SH-SY5Y (cell line): ENCODE results near the gene KCNQ1OT1.

Source experiments
- GATA2 ChIP-seq: IDR thresholded peaks from 2 replicates; pipeline ENCODE4 v1.6.1; 2011; ENCODE audit warnings: mild to moderate bottlenecking, low read depth, low read length
- GATA3 ChIP-seq: IDR thresholded peaks from 2 replicates; pipeline ENCODE4 v1.6.1; 2011; ENCODE audit warnings: low read depth, mild to moderate bottlenecking, low read length, moderate library complexity

KCNQ1OT1 gene

GRCh38 chr11:2661173-2662023, 38.4 kb downstream of the KCNQ1OT1 start:
- TF ChIP-seq GATA3 = no peak
- no peak for TF ChIP-seq GATA2

GRCh38 chr11:2660357-2660939, 39.3 kb downstream of the KCNQ1OT1 start:
- no peak for TF ChIP-seq GATA2
- no peak for TF ChIP-seq GATA3

DNA sequence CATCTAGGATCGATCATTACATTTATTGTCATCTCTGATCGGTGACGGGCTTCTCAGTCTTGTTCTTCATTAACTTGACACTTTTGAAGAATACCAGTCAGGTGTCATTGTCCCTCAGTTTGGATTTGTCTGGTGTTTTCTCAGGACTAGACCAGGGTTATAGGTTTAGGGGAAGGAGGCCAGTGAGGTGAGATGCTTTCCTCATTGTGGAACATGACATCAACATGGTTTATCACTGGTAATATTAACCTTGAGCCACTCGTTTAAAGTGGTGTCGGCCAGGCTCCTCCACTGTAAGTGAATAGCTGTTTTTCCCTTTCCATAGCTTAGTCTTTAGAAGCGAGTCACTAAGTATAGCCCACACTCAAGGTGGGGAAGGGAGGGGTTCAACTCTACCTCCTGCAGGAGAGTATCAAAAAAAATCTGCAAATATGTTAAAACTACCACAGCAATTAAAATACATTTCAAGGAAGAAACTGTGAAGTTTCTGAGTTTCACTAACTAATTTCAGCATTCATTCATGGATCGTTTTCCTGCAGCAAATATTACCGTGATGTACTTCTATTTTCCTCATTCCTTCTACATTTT, 42.0 kb downstream of the KCNQ1OT1 start:
- TF ChIP-seq GATA3 (no peak), GATA2 (no peak)

- TF ChIP-seq GATA2 (no peak), GATA3 (no peak)
Measured at GRCh38 chr11:2656859-2657258, 42.9 kb downstream of the KCNQ1OT1 start.

DNA sequence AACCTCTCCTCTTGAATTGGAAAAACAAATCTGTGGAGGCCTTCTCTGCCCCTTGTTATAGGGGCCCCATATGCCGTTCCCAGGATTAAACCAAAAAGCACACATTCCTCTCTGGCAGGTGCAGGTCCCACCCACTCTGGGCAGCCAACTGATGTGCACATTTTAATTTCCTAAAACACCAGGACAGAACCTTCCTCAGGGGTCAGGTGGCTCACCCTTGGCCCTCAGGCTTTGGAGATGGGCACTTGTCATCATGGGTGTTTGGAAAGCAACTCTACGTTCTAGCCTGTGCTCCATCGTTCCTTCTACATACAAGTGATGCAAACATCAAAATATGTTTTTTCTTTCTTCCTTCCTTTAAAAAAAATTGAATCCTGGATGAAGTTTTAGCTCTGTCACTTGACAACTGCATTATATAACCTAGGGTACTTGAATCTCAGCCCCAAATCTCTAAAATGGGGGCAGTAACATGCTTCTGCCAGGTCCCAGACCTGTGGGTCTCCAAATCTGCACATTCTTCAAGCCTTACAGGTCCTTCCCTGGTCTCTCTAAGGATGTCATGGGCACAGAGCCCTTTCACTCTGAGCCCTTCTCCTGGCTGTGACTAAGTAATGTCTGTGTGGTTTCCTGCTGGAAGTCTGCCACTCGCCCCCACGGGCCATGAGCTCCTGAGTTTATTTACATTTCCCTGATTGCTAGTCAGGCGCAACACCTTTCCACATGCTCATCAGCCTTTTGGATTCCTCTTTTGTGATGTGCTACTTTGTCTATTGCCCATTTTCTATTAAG, 43.8 kb downstream of the KCNQ1OT1 start:
- no peak for TF ChIP-seq GATA3
- no peak for TF ChIP-seq GATA2

DNA sequence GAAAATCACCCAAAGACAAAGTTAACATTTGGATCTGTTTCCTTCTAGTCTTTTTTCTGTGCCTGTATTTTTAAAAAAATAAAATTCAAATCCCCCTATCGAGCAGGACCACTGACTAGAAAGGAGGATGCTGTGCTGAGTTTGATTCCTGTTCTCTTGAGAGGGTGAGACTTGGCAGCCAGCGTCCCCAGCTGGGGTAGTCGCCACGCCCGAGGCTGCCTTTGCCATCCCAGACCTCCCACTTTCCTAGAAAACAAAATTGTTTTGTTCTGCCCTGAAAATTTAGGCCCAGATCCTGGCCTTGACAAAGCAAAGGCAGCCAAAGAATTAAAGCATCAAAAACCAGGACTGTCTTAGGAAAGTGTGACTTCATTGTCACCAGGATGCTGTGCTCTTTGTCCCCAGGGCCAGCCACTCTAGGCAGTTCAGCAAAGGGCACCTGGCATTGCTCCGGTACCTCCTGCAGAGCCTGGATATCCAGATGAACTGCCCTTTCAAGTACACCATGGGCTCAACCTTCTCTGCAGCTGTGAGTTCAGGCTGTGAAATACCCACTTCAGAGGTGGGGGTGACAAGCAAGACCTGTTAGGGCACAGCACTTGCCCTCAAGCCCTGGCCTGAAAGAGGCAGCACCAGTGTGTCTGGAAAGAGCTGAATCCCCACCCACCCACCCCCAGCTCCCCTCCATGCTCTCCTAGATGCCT, 44.6 kb downstream of the KCNQ1OT1 start:
- no peak for TF ChIP-seq GATA3
- no peak for TF ChIP-seq GATA2

DNA sequence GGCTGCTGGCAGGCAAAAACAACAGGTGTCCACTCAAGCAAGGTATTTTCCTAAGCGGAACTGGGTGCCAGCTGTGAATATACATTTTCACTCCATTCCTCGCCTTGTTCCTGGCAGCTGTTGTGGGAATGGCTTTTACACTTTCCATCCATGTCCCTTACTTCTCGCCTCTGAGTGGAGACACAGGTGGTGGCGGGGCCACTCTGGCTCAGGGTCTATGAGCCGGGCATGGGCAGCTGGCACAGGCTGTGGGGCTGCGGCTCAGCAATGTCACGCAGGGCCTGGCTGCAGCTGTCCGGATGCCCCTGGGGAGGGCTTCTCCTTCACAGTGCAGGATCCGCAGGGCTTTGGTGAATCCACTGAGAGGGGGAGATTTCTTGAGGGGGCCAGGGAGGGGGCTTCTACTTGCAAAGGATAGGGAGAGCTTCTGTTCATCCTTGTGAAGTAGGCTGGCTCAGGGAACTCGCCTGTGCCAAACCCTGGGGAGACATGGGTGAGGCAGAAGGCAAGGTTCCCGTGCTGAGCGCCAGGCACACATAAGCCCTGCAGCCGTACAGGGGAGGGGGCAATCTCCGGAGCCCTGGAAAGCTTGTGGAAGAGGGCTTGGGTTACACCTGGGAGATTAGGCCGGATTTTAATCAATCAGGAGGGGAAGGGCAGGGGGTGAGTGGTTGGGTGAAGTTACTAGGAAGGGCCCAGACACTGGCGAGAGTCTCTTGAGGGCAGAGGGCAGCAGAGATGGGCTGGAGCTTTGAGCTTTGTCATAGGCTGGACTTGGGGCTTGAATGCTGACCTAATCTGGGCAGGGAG, 45.7 kb downstream of the KCNQ1OT1 start:
- TF ChIP-seq GATA2 = no peak
- no peak for TF ChIP-seq GATA3

- no peak for TF ChIP-seq GATA2
- no peak for TF ChIP-seq GATA3
Measured at GRCh38 chr11:2653198-2653551, 46.6 kb downstream of the KCNQ1OT1 start.

- TF ChIP-seq GATA3 (no peak), GATA2 (no peak)
Measured at GRCh38 chr11:2652333-2653197, 47.2 kb downstream of the KCNQ1OT1 start.

GRCh38 chr11:2651826-2652271, 47.9 kb downstream of the KCNQ1OT1 start:
- TF ChIP-seq GATA3 (no peak), GATA2 (no peak)

- no peak for TF ChIP-seq GATA3
- no peak for TF ChIP-seq GATA2
Measured at GRCh38 chr11:2651054-2651617, 48.7 kb downstream of the KCNQ1OT1 start.

- TF ChIP-seq GATA3 = no peak
- no peak for TF ChIP-seq GATA2
Measured at GRCh38 chr11:2650343-2650867, 49.4 kb downstream of the KCNQ1OT1 start.
